Measurements from ENCODE around the gene PSMB8. TPM values are rescaled to one million over a fixed set of nuclear protein-coding genes. Genes with fewer than 3 reads are reported as not detected.

PSMB8 gene
- total and polyA plus RNA-seq, 3 donors from 2014 or later, result 4.6 to 35.7 (median 11.2) TPM

DNA sequence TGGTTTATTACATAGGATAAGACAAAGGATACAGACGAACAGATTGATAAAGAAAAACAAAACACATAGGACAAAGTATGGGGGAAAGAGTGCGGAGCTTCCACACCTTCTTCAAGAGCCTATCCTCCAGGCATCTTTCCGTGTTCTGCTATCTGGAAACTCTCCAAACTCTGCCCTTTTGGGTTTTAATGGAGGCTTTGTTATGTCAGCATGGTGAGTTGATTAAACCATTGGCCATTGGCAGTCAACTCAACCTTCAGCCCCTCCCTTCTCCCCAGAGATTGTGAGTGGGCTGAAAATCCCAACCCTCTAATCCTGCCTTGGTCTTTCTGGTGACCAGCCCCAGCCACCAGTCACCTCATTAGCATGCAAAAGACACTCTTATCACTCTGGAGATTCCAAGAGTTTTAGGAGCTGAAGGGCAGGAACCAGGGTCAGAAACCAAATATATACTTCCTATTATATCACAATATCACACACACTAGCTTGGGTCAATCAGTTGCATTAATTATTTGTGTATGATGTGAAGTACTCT lies 50.9 kb downstream of the PSMB8 start:
- Histone ChIP-seq H3K4me1 (no peaks in the 10 kb centered on the region), H3K36me3 (ENCODE audit: low read depth, missing control alignments) (no peaks in the 10 kb centered on the region), H3K27ac (no peak overlapping the region), H3K4me3 (no peak overlapping the region), H3K9me3 (no peaks in the 10 kb centered on the region), H3K27me3 (no peaks in the 10 kb centered on the region)
- TF ChIP-seq CTCF (IDR thresholded peaks at IDR 0.05) (no peak), POLR2A (IDR thresholded peaks at IDR 0.05) (no peak)
- WGBS, 2 donors, result 61% methylated on average over 3 of the region's 3 CpGs
- DNase-seq, result no peak
- intact Hi-C loops (cut with DNase I; ENCODE audit: low total_unique reads), result loop anchor here (10.0 kb wide), 1 partner anchor 378 kb away; no protein-coding TSS in a partner anchor

Other genes with a start within 250 kb of the PSMB8 start
- 1 to 10 TPM in 1 of 2 donors, under 1 TPM in 1; 0.94 to 1.6 TPM for gene HLA-DQA1, start 206.6 kb downstream of the PSMB8 start, total RNA-seq
- 33.9 TPM for gene HLA-DQA1, start 206.6 kb downstream of the PSMB8 start, polyA plus RNA-seq (ENCODE audit: insufficient read depth, low read depth, low replicate concordance)
- 1 to 10 TPM in 1 of 2 donors, under 1 TPM in 1; 0.08 to 1.7 TPM for gene HLA-DQB1, start 177.4 kb downstream of the PSMB8 start, total RNA-seq
- 7.7 TPM for gene HLA-DQB1, start 177.4 kb downstream of the PSMB8 start, polyA plus RNA-seq (ENCODE audit: insufficient read depth, low read depth, low replicate concordance)
- not detected for gene HLA-DQA2, start 102.7 kb downstream of the PSMB8 start, total RNA-seq
- 27.3 TPM for gene HLA-DQA2, start 102.7 kb downstream of the PSMB8 start, polyA plus RNA-seq (ENCODE audit: insufficient read depth, low read depth, low replicate concordance)
- under 1 TPM; 0.62 to 0.79 TPM for gene HLA-DQB2, start 80.5 kb downstream of the PSMB8 start, total RNA-seq
- gene HLA-DQB2, start 80.5 kb downstream of the PSMB8 start, polyA plus RNA-seq (ENCODE audit: insufficient read depth, low read depth, low replicate concordance), result 6.2 TPM
- gene HLA-DOB, start 27.0 kb downstream of the PSMB8 start, total RNA-seq, result 1 to 10 TPM in 1 of 2 donors, under 1 TPM in 1; 0.31 to 1.3 TPM
- 2.3 TPM for gene HLA-DOB, start 27.0 kb downstream of the PSMB8 start, polyA plus RNA-seq (ENCODE audit: insufficient read depth, low read depth, low replicate concordance)
- gene TAP2, start 5.3 kb downstream of the PSMB8 start, total RNA-seq, result 10 to 100 TPM in 1 of 2 donors, 1 to 10 TPM in 1; 6.3 to 10.2 TPM
- 9.1 TPM for gene TAP2, start 5.3 kb downstream of the PSMB8 start, polyA plus RNA-seq (ENCODE audit: insufficient read depth, low read depth, low replicate concordance)
- 10 to 100 TPM; 45.6 to 57.4 TPM for gene TAP1, start 9.7 kb upstream of the PSMB8 start, total RNA-seq
- 58.8 TPM for gene TAP1, start 9.7 kb upstream of the PSMB8 start, polyA plus RNA-seq (ENCODE audit: insufficient read depth, low read depth, low replicate concordance)
- 1 to 10 TPM; 6.2 to 7.9 TPM for gene PSMB9, start 10.1 kb upstream of the PSMB8 start, total RNA-seq
- 29.7 TPM for gene PSMB9, start 10.1 kb upstream of the PSMB8 start, polyA plus RNA-seq (ENCODE audit: insufficient read depth, low read depth, low replicate concordance)
- gene HLA-DMB, start 97.0 kb upstream of the PSMB8 start, total RNA-seq, result 1 to 10 TPM; 4.9 to 6.0 TPM
- gene HLA-DMB, start 97.0 kb upstream of the PSMB8 start, polyA plus RNA-seq (ENCODE audit: insufficient read depth, low read depth, low replicate concordance), result 46.1 TPM
- 10 to 100 TPM; 10.1 to 19.8 TPM for gene HLA-DMA, start 109.0 kb upstream of the PSMB8 start, total RNA-seq
- 54.5 TPM for gene HLA-DMA, start 109.0 kb upstream of the PSMB8 start, polyA plus RNA-seq (ENCODE audit: insufficient read depth, low read depth, low replicate concordance)
- gene BRD2, start 124.5 kb upstream of the PSMB8 start, total RNA-seq, result 100 to 1,000 TPM; 312 to 334 TPM
- gene BRD2, start 124.5 kb upstream of the PSMB8 start, polyA plus RNA-seq (ENCODE audit: insufficient read depth, low read depth, low replicate concordance), result 299 TPM
- 1 to 10 TPM; 1.2 to 1.7 TPM for gene HLA-DOA, start 165.5 kb upstream of the PSMB8 start, total RNA-seq
- gene HLA-DOA, start 165.5 kb upstream of the PSMB8 start, polyA plus RNA-seq (ENCODE audit: insufficient read depth, low read depth, low replicate concordance), result 13.5 TPM
- 10 to 100 TPM; 26.5 to 48.9 TPM for gene HLA-DPA1, start 229.6 kb upstream of the PSMB8 start, total RNA-seq
- 143 TPM for gene HLA-DPA1, start 229.6 kb upstream of the PSMB8 start, polyA plus RNA-seq (ENCODE audit: insufficient read depth, low read depth, low replicate concordance)
- 10 to 100 TPM; 14.4 to 39.5 TPM for gene HLA-DPB1, start 231.9 kb upstream of the PSMB8 start, total RNA-seq
- gene HLA-DPB1, start 231.9 kb upstream of the PSMB8 start, polyA plus RNA-seq (ENCODE audit: insufficient read depth, low read depth, low replicate concordance), result 183 TPM

All from testis (tissue), 3 donors.